SH-SY5Y (cell line): Measurements from ENCODE around the gene HPDL.

Source experiments
- GATA2 ChIP-seq: IDR thresholded peaks from 2 replicates; pipeline ENCODE4 v1.6.1; 2011; ENCODE audit warnings: mild to moderate bottlenecking, low read depth, low read length
- GATA3 ChIP-seq: IDR thresholded peaks from 2 replicates; pipeline ENCODE4 v1.6.1; 2011; ENCODE audit warnings: low read depth, mild to moderate bottlenecking, low read length, moderate library complexity

- TF ChIP-seq GATA2 = no peak
- no peak for TF ChIP-seq GATA3
Observed at GRCh38 chr1:45321444-45321843, 5.3 kb upstream of the HPDL start.
